IMR-90 (cell line): ENCODE results near the gene SLC26A4. TPM values are rescaled to one million over a fixed set of nuclear protein-coding genes. Genes with fewer than 3 reads are reported as not detected.

ENCODE experiments used
- ATAC-seq: fragments of 200-7000 bp; cut with Tn5 transposase; 2 replicates; pipeline ENCODE4 v1.9.1; 2020; ENCODE audit warnings: low read depth, mild to moderate bottlenecking, moderate library complexity
- BruUV-seq: library from RNA; stranded (reverse); fragments of 400-500 nt; replicated peaks from 2 replicates; lab custom pipeline; 2021; lab: Mats Ljungman, UMichigan
- CTCF ChIA-PET: fragments of 300-600 bp; formaldehyde crosslinking; extraction: SDS; loops from one replicate; lab custom pipeline; 2021; ENCODE audit warnings: antibody characterized with exemption; lab: Yijun Ruan, JAX
- POLR2A ChIA-PET: fragments of 300-600 bp; sonication (Branson Sonifier 250); formaldehyde crosslinking; loops from one replicate; lab custom pipeline; 2022; ENCODE audit warnings: antibody characterized with exemption; ENCODE audit not compliant: unreplicated experiment; lab: Charles Lee
- DNase-seq: peaks from one replicate; pipeline ENCODE4 v3.0.0; 2013
- H2AFZ ChIP-seq: replicated peaks from 2 replicates; pipeline ENCODE3; 2013; ENCODE audit warnings: low read length, mild to moderate bottlenecking; ENCODE audit not compliant: poor library complexity
- H2AK5ac ChIP-seq: 2 replicates; pipeline ENCODE4 v1.6.1; 2013; ENCODE audit warnings: low read depth, low read length, inconsistent platforms
- H2AK9ac ChIP-seq: replicated peaks from 2 replicates; pipeline ENCODE3; 2013; ENCODE audit warnings: mild to moderate bottlenecking, low read depth, low read length, moderate library complexity; ENCODE audit not compliant: poor library complexity
- H2BK120ac ChIP-seq: 2 replicates; pipeline ENCODE4 v1.6.1; 2013; ENCODE audit warnings: low read depth, low read length, inconsistent platforms
- H2BK15ac ChIP-seq: 3 replicates; pipeline ENCODE4 v1.6.1; 2013; ENCODE audit warnings: low read depth, low read length, inconsistent platforms
- H2BK20ac ChIP-seq: 2 replicates; pipeline ENCODE4 v1.6.1; 2013; ENCODE audit warnings: low read depth, mild to moderate bottlenecking, inconsistent platforms, low read length, moderate library complexity
- H2BK5ac ChIP-seq: 2 replicates; pipeline ENCODE4 v1.6.1; 2013; ENCODE audit warnings: mild to moderate bottlenecking, low read depth, low read length, inconsistent platforms; ENCODE audit not compliant: poor library complexity, severe bottlenecking
- H3K14ac ChIP-seq: replicated peaks from 2 replicates; pipeline ENCODE4 v1.6.1; 2013; ENCODE audit warnings: low read depth, low read length, inconsistent platforms
- H3K18ac ChIP-seq: 2 replicates; pipeline ENCODE4 v1.6.1; 2013; ENCODE audit warnings: low read depth, low read length, control low read depth
- H3K23ac ChIP-seq: 2 replicates; pipeline ENCODE4 v1.6.1; 2013; ENCODE audit warnings: low read depth, low read length, inconsistent platforms
- H3K27ac ChIP-seq: 2 replicates; pipeline ENCODE4 v1.5.1; 2013; ENCODE audit warnings: mild to moderate bottlenecking, control low read depth, low read length; ENCODE audit not compliant: insufficient read depth
- H3K27me3 ChIP-seq: 2 replicates; pipeline ENCODE4 v1.6.1; 2013; ENCODE audit warnings: low read length; ENCODE audit not compliant: control insufficient read depth, insufficient read depth
- H3K36me3 ChIP-seq: 2 replicates; pipeline ENCODE4 v1.6.1; 2013; ENCODE audit warnings: low read length, mixed read lengths; ENCODE audit not compliant: control insufficient read depth, insufficient read depth
- H3K4ac ChIP-seq: 2 replicates; pipeline ENCODE4 v1.6.1; 2013; ENCODE audit warnings: low read depth, low read length, inconsistent platforms
- H3K4me1 ChIP-seq: 2 replicates; pipeline ENCODE4 v1.6.1; 2013; ENCODE audit warnings: low read length, mixed read lengths; ENCODE audit not compliant: control insufficient read depth, insufficient read depth
- H3K4me2 ChIP-seq: 2 replicates; pipeline ENCODE4 v1.6.1; 2013; ENCODE audit warnings: low read depth, mild to moderate bottlenecking, control low read depth, low read length, moderate library complexity
- H3K4me3 ChIP-seq: 2 replicates; pipeline ENCODE4 v1.5.1; 2013; ENCODE audit warnings: low read depth, mild to moderate bottlenecking, control low read depth, low read length, moderate library complexity; ENCODE audit not compliant: insufficient read depth
- H3K56ac ChIP-seq: 2 replicates; pipeline ENCODE4 v1.6.1; 2013; ENCODE audit warnings: low read length, inconsistent platforms; ENCODE audit not compliant: insufficient read depth; ENCODE audit errors: extremely low read depth
- H3K79me1 ChIP-seq, 2 experiments: 2 replicates each; pipeline ENCODE4 v1.6.1; 2013; ENCODE audit warnings: low read length in 2 of 2, inconsistent platforms in 1 of 2, low read depth in 1 of 2
- H3K9ac ChIP-seq: 2 replicates; pipeline ENCODE4 v1.6.1; 2013; ENCODE audit warnings: low read depth, low read length, control low read depth
- H3K9me1 ChIP-seq: 2 replicates; pipeline ENCODE4 v1.6.1; 2013; ENCODE audit warnings: low read length, inconsistent platforms; ENCODE audit not compliant: insufficient read depth
- H3K9me3 ChIP-seq: 2 replicates; pipeline ENCODE4 v1.6.1; 2013; ENCODE audit warnings: low read length; ENCODE audit not compliant: control insufficient read depth, insufficient read depth
- H4K20me1 ChIP-seq: 2 replicates; pipeline ENCODE4 v1.6.1; 2013; ENCODE audit warnings: low read length, inconsistent platforms; ENCODE audit not compliant: insufficient read depth
- H4K5ac ChIP-seq: 2 replicates; pipeline ENCODE4 v1.6.1; 2013; ENCODE audit warnings: mild to moderate bottlenecking, low read depth, low read length, control low read depth
- H4K8ac ChIP-seq, 2 experiments: 2 replicates each; pipeline ENCODE4 v1.6.1; 2013; ENCODE audit warnings: low read depth in 2 of 2, low read length in 2 of 2, control low read depth in 1 of 2, inconsistent platforms in 1 of 2
- H4K91ac ChIP-seq: 2 replicates; pipeline ENCODE4 v1.6.1; 2013; ENCODE audit warnings: low read depth, low read length, inconsistent platforms; ENCODE audit not compliant: insufficient read depth
- BHLHE40 ChIP-seq: fragments of 150-350 bp; IDR thresholded peaks from 2 replicates; pipeline ENCODE4 v1.6.1; 2016; ENCODE audit warnings: mild to moderate bottlenecking, low read depth, low read length
- CHD1 ChIP-seq: IDR thresholded peaks from 2 replicates; pipeline ENCODE4 v1.6.1; 2012; ENCODE audit warnings: low read depth, low read length, improper control_type of control experiment
- FOS ChIP-seq: fragments of 150-350 bp; IDR thresholded peaks from 2 replicates; pipeline ENCODE4 v1.6.1; 2016; ENCODE audit warnings: low read depth, low read length
- MAZ ChIP-seq: IDR thresholded peaks from 2 replicates; pipeline ENCODE4 v1.6.1; 2012; ENCODE audit warnings: low read depth, mild to moderate bottlenecking, low read length, improper control_type of control experiment, moderate library complexity, borderline replicate concordance
- RFX5 ChIP-seq: IDR thresholded peaks from 2 replicates; pipeline ENCODE4 v1.8.0; 2012; ENCODE audit warnings: low read depth, mild to moderate bottlenecking, low read length, moderate library complexity
- WGBS, 2 experiments: methylation state at CpG; one replicate each; pipeline versions ENCODE4 v1.1.5 to v1.1.7; 2013; ENCODE audit warnings: missing lambda C conversion rate in 2 of 2; ENCODE audit not compliant: insufficient read length in 1 of 2; ENCODE audit errors: extremely low coverage in 2 of 2; 5-methylcytosine and 5-hydroxymethylcytosine counted together
- dilution Hi-C: fragments of 300-500 bp; cut with HindIII; formaldehyde crosslinking; loops from one replicate; pipeline ENCODE4 v1.14.3; 2018; ENCODE audit warnings: low sequenced_read_pairs; ENCODE audit not compliant: unreplicated experiment
- in situ Hi-C: fragments of 300-500 bp; cut with MboI; formaldehyde crosslinking; loops from 3 replicates; pipeline ENCODE4 v1.14.3; 2019; ENCODE audit warnings: low sequenced_read_pairs, inconsistent platforms, mixed read lengths
- intact Hi-C: fragments of 100-400 bp; cut with micrococcal nuclease; formaldehyde crosslinking; loops from 2 replicates; pipeline ENCODE4 v1.10.0; 2022
- polyA plus RNA-seq, 3 experiments: library from polyadenylated mRNA; depleted of rRNA; stranded (reverse); fragments of >200 nt; gene quantifications; 2 replicates each; pipeline ENCODE4 v1.2.3, GENCODE V29; 2012; ENCODE audit warnings: low replicate concordance in 1 of 3
- total RNA-seq: library from RNA; depleted of rRNA; stranded (reverse); fragments of >200 nt; gene quantifications from 2 replicates; pipeline ENCODE4 v1.2.3, GENCODE V29; 2012

SLC26A4 gene
- total and polyA plus RNA-seq, 2 of the 4 experiments (the other 2 are of a cell fraction), result 0.09 to 1.1 TPM

DNA sequence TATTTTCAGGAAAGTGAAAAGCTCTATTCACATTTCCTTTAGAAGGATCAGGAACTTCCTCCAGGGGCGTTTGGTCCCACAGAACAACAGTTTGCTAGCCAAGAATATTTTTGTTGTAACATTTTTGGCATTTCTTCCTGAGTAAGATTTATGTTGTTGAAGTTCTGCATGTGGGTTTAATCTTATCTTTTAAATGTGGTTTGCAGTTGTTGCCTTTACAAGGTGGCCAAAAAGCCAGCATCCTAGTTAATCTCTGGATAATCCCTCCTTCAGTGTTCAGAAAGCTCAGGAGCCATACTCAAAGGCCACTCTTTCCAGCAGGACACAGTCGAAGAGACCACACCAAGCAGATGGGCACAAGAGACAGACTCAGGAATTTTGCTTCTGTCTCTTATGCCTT, 30.0 kb downstream of the SLC26A4 start:
- Histone ChIP-seq H3K4me2 (no peak overlapping the region), H3K79me1 (no peaks in the 10 kb centered on the region), H4K20me1 (no peaks in the 10 kb centered on the region), H3K4me3 (no peak overlapping the region), H3K9me3 (no peaks in the 10 kb centered on the region), H2AK9ac (no peak overlapping the region), H3K9me1 (peaks cover 10% of the 10 kb centered on the region), H2AK5ac (no peak overlapping the region), H3K56ac (no peak overlapping the region), H2BK15ac (no peak overlapping the region), H2BK120ac (no peak overlapping the region), H3K14ac (no peak overlapping the region; the same call in 1 of the 2 replicates), H3K4me1 (peaks cover 17% of the 10 kb centered on the region), H3K23ac (no peak overlapping the region), H2BK20ac (no peak overlapping the region; the same call in 1 of the 2 replicates), H4K5ac (no peak overlapping the region), H4K91ac (no peak overlapping the region), H2BK5ac (no peak overlapping the region), H3K27ac (no peak overlapping the region), H2AFZ (peak overlapping the region; percentile 43), H3K4ac (no peak overlapping the region), H3K36me3 (no peaks in the 10 kb centered on the region), H3K18ac (no peak overlapping the region; the same call in 1 of the 2 replicates), H4K8ac (no peak overlapping the region), H3K27me3 (no peaks in the 10 kb centered on the region), H3K9ac (no peak overlapping the region)
- in situ Hi-C loops, result no loop called here
- peak; percentile 19 for DNase-seq
- ChIA-PET POLR2A (interaction anchor here (0.6 kb wide), 1 partner anchor 7 kb away, joined by 8 read pairs; no protein-coding TSS in a partner anchor), CTCF (interaction anchor here (1.6 kb wide), 1 partner anchor 14 kb away, joined by 4 read pairs; no protein-coding TSS in a partner anchor)
- no peak for TF ChIP-seq FOS
- TF ChIP-seq RFX5, result no peak
- no peak for TF ChIP-seq BHLHE40
- no peak for TF ChIP-seq CHD1
- TF ChIP-seq MAZ, result no peak
- dilution Hi-C loops, result no loop called here
- no CpG with 5 or more reads among the region's 2 CpGs for WGBS, 2 experiments
- BruUV-seq, result no TSS peak
- no peak for ATAC-seq
- intact Hi-C loops, result no loop called here
